GM23338 (cell line): ENCODE data around the gene DAPK1. TPM values are rescaled to one million over a fixed set of nuclear protein-coding genes. Genes with fewer than 3 reads are reported as not detected.

Source experiments
- ATAC-seq: fragments of 200-7000 bp; cut with Tn5 transposase; 3 replicates; pipeline ENCODE4 v1.9.1; 2020
- DNase-seq: peaks from one replicate; pipeline ENCODE4 v3.0.0-alpha.2; 2015; ENCODE audit warnings: low spot score
- H2AFZ ChIP-seq: fragments of 200-600 bp; sonication (generic); 2 replicates; pipeline ENCODE4 v1.8.0; 2016; ENCODE audit warnings: antibody characterized with exemption, mild to moderate bottlenecking, moderate library complexity
- H3F3A ChIP-seq: fragments of 200-600 bp; sonication (generic); replicated peaks from 2 replicates; pipeline ENCODE4 v1.8.0; 2017; ENCODE audit warnings: antibody characterized with exemption, mixed run types, low read depth
- H3K27ac ChIP-seq: fragments of 200-600 bp; sonication (generic); 2 replicates; pipeline ENCODE4 v1.6.1; 2016; ENCODE audit warnings: low read depth
- H3K27me3 ChIP-seq: fragments of 200-600 bp; sonication (generic); 2 replicates; pipeline ENCODE4 v1.8.0; 2016; ENCODE audit warnings: mild to moderate bottlenecking, mixed run types, moderate library complexity; ENCODE audit not compliant: insufficient read depth
- H3K36me3 ChIP-seq: fragments of 200-600 bp; sonication (generic); 2 replicates; pipeline ENCODE4 v1.8.0; 2016; ENCODE audit warnings: mild to moderate bottlenecking; ENCODE audit not compliant: insufficient read depth
- H3K4me1 ChIP-seq: fragments of 200-600 bp; sonication (generic); 2 replicates; pipeline ENCODE4 v1.8.0; 2016; ENCODE audit warnings: mild to moderate bottlenecking, moderate library complexity; ENCODE audit not compliant: insufficient read depth
- H3K4me2 ChIP-seq: fragments of 200-600 bp; sonication (generic); 2 replicates; pipeline ENCODE4 v1.7.1; 2017; ENCODE audit warnings: mixed run types
- H3K4me3 ChIP-seq: fragments of 200-600 bp; sonication (generic); 2 replicates; pipeline ENCODE4 v1.6.1; 2016; ENCODE audit warnings: mixed run types
- H3K79me2 ChIP-seq: fragments of 200-600 bp; sonication (generic); replicated peaks from 2 replicates; pipeline ENCODE4 v1.8.0; 2017; ENCODE audit warnings: mild to moderate bottlenecking; ENCODE audit not compliant: insufficient read depth
- H3K9me2 ChIP-seq: fragments of 200-600 bp; sonication (generic); 2 replicates; pipeline ENCODE4 v1.8.0; 2017; ENCODE audit not compliant: insufficient read depth
- H4K20me1 ChIP-seq: fragments of 200-600 bp; sonication (generic); replicated peaks from 2 replicates; pipeline ENCODE4 v1.8.0; 2017; ENCODE audit warnings: mild to moderate bottlenecking; ENCODE audit not compliant: insufficient read depth
- H3K27ac Mint-ChIP-seq: 2 replicates; pipeline ENCODE4 v1.8.0; 2020; ENCODE audit warnings: inconsistent platforms, mild to moderate bottlenecking, moderate library complexity, mixed read lengths
- H3K27me3 Mint-ChIP-seq: 3 replicates; pipeline ENCODE4 v1.8.0; 2022; ENCODE audit warnings: low read depth, mild to moderate bottlenecking, moderate library complexity, mixed read lengths, inconsistent platforms; ENCODE audit not compliant: insufficient read depth, poor library complexity
- H3K36me3 Mint-ChIP-seq: 3 replicates; pipeline ENCODE4 v1.8.0; 2021; ENCODE audit warnings: low read depth, mild to moderate bottlenecking, inconsistent platforms, moderate library complexity, mixed read lengths
- H3K4me1 Mint-ChIP-seq: 3 replicates; pipeline ENCODE4 v1.8.0; 2020; ENCODE audit warnings: mild to moderate bottlenecking, inconsistent platforms, mixed read lengths
- H3K4me3 Mint-ChIP-seq: 3 replicates; pipeline ENCODE4 v1.8.0; 2021; ENCODE audit warnings: moderate library complexity, mild to moderate bottlenecking, inconsistent platforms, mixed read lengths
- H3K9me3 Mint-ChIP-seq: 3 replicates; pipeline ENCODE4 v1.8.0; 2020; ENCODE audit warnings: moderate library complexity, mild to moderate bottlenecking, inconsistent platforms, mixed read lengths
- ETS1 ChIP-seq: IDR thresholded peaks from 2 replicates; pipeline ENCODE4 v1.6.1; 2016; ENCODE audit warnings: antibody characterized with exemption
- EZH2phosphoT487 ChIP-seq: fragments of 200-600 bp; sonication (generic); IDR thresholded peaks from one replicate; pipeline ENCODE4 v1.8.1; 2018; ENCODE audit warnings: antibody characterized with exemption; ENCODE audit not compliant: unreplicated experiment
- NANOG ChIP-seq: IDR thresholded peaks from 2 replicates; pipeline ENCODE4 v1.6.1; 2016; ENCODE audit warnings: antibody characterized with exemption, borderline replicate concordance
- REST ChIP-seq: IDR thresholded peaks from one replicate; pipeline ENCODE4 v1.6.1; 2018; ENCODE audit warnings: antibody characterized with exemption; ENCODE audit not compliant: unreplicated experiment
- STAT1 ChIP-seq: IDR thresholded peaks from one replicate; pipeline ENCODE4 v1.6.1; 2016; ENCODE audit warnings: antibody characterized with exemption; ENCODE audit not compliant: unreplicated experiment
- ZNF331 ChIP-seq: fragments of 250-450 bp; sonication (Bioruptor Pico); IDR thresholded peaks from 2 replicates; pipeline ENCODE4 v1.5.0; 2020; ENCODE audit warnings: low read depth, mild to moderate bottlenecking, moderate library complexity
- ZNF462 ChIP-seq: fragments of 250-450 bp; sonication (Bioruptor Pico); IDR thresholded peaks from 2 replicates; pipeline ENCODE4 v1.5.0; 2020; ENCODE audit warnings: mild to moderate bottlenecking, moderate library complexity
- polyA plus RNA-seq: library from polyadenylated mRNA; unstranded; fragments of >200 nt; fragmentation: Nextera tagmentation; extraction: Ambion mirVana; gene quantifications from 2 replicates; pipeline ENCODE4 v1.2.1, GENCODE V29; 2016
- total RNA-seq: library from RNA; depleted of rRNA; stranded (reverse); fragments of >200 nt; shearing (Covaris generic); gene quantifications from 2 replicates; pipeline ENCODE4 v1.2.3, GENCODE V29; 2014

DAPK1 gene
- total and polyA plus RNA-seq, 2 experiments from 2014 or later, result 37.0 to 134 TPM

GRCh38 chr9:87572719-87573118 lies 75.1 kb downstream of the DAPK1 start (continued):
- TF ChIP-seq REST (no peak), ETS1 (no peak), NANOG (no peak), STAT1 (no peak)

- Histone ChIP-seq H3K36me3 (no peaks in the 10 kb centered on the region), H3F3A (0 out of 2 replicates have a peak, but pooled peaks cover 7% of the 10 kb centered on the region), H4K20me1 (peaks cover 47% of the 10 kb centered on the region), H3K4me1 (peaks cover 47% of the 10 kb centered on the region), H3K9me2 (no peaks in the 10 kb centered on the region; the same call in 1 of the 2 replicates), H3K27ac (no peak overlapping the region), H3K79me2 (peaks cover 96% of the 10 kb centered on the region), H3K27me3 (no peaks in the 10 kb centered on the region), H3K4me3 (no peak overlapping the region), H3K4me2 (no peak overlapping the region), H2AFZ (no peak overlapping the region)
- Mint-ChIP-seq H3K27me3 (peaks cover 3% of the 10 kb centered on the region), H3K9me3 (no peaks in the 10 kb centered on the region), H3K36me3 (peaks cover 13% of the 10 kb centered on the region), H3K27ac (no peak overlapping the region), H3K4me3 (no peak overlapping the region), H3K4me1 (peaks cover 49% of the 10 kb centered on the region)
- TF ChIP-seq ETS1 (no peak), NANOG (no peak), ZNF462 (no peak), STAT1 (no peak), ZNF331 (no peak), EZH2phosphoT487 (no peak)
- DNase-seq (no peak), ATAC-seq (no peak)
Observed at GRCh38 chr9:87573841-87574342, 76.2 kb downstream of the DAPK1 start.
